Transverse colon (tissue), 4 donors: ENCODE measurements around the gene TM4SF4.

Experiments used
- EP300 ChIP-seq: sonication (generic); formaldehyde crosslinking; IDR thresholded peaks from one replicate; pipeline ENCODE4 v1.6.1; 2017; ENCODE audit warnings: antibody characterized with exemption, low read depth
- POLR2A ChIP-seq: fragments of 450-650 bp; IDR thresholded peaks from one replicate; pipeline ENCODE4 v1.6.1; 2016; ENCODE audit warnings: antibody characterized with exemption, mild to moderate bottlenecking, moderate library complexity
- POLR2AphosphoS5 ChIP-seq, 3 donors: sonication (generic); formaldehyde crosslinking; IDR thresholded peaks; one replicate each; pipeline ENCODE4 v1.6.1; 2016; ENCODE audit warnings: antibody characterized with exemption in 3 of 3
- TF ChIP-seq, protein P1 (sequence below), 5 experiments: fragments of 200-600 bp in 3 of 5; fragments of 450-650 bp in 2 of 5; sonication (generic) in 3 of 5; IDR thresholded peaks; 1 replicate in 2 of 5; 2 replicates in 3 of 5; pipeline ENCODE4 v1.5.1; 2016 to 2017; ENCODE audit warnings: antibody characterized with exemption in 5 of 5, inconsistent platforms in 3 of 5, mild to moderate bottlenecking in 2 of 5, moderate library complexity in 1 of 5

DNA sequence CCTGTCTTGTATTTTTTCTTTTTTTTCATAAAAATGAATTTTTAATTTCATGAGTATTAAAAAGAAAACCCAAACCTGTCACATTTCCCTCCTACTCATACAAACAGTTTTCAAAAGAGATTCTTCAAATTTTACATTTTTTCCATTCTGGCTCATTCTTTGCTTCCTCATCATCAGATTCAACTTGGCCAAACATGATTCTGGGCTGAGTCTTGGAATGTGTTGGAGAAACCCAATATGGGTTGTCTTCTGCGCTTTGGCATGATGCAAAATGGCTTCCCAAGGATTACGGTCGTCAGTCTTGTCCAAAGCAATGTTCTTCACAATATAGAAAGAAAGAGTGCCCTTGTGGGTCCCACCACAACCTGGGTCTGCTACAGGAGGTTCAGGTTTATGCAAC is 12.4 kb upstream of the TM4SF4 start:
- no peak for TF ChIP-seq POLR2A
- no peak for TF ChIP-seq EP300
- TF ChIP-seq, protein P1, sequence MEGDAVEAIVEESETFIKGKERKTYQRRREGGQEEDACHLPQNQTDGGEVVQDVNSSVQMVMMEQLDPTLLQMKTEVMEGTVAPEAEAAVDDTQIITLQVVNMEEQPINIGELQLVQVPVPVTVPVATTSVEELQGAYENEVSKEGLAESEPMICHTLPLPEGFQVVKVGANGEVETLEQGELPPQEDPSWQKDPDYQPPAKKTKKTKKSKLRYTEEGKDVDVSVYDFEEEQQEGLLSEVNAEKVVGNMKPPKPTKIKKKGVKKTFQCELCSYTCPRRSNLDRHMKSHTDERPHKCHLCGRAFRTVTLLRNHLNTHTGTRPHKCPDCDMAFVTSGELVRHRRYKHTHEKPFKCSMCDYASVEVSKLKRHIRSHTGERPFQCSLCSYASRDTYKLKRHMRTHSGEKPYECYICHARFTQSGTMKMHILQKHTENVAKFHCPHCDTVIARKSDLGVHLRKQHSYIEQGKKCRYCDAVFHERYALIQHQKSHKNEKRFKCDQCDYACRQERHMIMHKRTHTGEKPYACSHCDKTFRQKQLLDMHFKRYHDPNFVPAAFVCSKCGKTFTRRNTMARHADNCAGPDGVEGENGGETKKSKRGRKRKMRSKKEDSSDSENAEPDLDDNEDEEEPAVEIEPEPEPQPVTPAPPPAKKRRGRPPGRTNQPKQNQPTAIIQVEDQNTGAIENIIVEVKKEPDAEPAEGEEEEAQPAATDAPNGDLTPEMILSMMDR (IDR thresholded peaks at IDR 0.05), result no peak
- TF ChIP-seq POLR2AphosphoS5 (IDR thresholded peaks at IDR 0.05), result no peak
